PFSK-1 (cell line): ENCODE measurements around the gene COL19A1.

Source experiments
- FOXP2 ChIP-seq: optimal IDR thresholded peaks from 2 replicates; pipeline ENCODE3; 2011; ENCODE audit warnings: borderline replicate concordance, control low read depth, inconsistent platforms; ENCODE audit not compliant: insufficient read depth; ENCODE audit errors: extremely low read length, extremely low read depth
- POLR2AphosphoS5 ChIP-seq: IDR thresholded peaks from 2 replicates; pipeline ENCODE4 v1.6.1; 2012; ENCODE audit warnings: low read depth, mild to moderate bottlenecking, control low read depth, low read length, moderate library complexity
- SIN3A ChIP-seq: IDR thresholded peaks from 2 replicates; pipeline ENCODE4 v1.6.1; 2012; ENCODE audit warnings: mild to moderate bottlenecking, low read length, moderate library complexity, borderline replicate concordance; ENCODE audit not compliant: insufficient read depth
- TAF1 ChIP-seq: IDR thresholded peaks from 2 replicates; pipeline ENCODE4 v1.6.1; 2012; ENCODE audit warnings: low read length, control low read depth, borderline replicate concordance; ENCODE audit not compliant: insufficient read depth
- TF ChIP-seq, protein P1 (sequence below), 2 experiments: IDR thresholded peaks; 2 replicates each; pipeline versions ENCODE4 v1.6.1 to v1.8.0; 2011 to 2012; ENCODE audit warnings: low read depth in 2 of 2, low read length in 2 of 2, control low read depth in 1 of 2, inconsistent platforms in 1 of 2, mild to moderate bottlenecking in 1 of 2, moderate library complexity in 1 of 2; ENCODE audit not compliant: insufficient read depth in 1 of 2

DNA sequence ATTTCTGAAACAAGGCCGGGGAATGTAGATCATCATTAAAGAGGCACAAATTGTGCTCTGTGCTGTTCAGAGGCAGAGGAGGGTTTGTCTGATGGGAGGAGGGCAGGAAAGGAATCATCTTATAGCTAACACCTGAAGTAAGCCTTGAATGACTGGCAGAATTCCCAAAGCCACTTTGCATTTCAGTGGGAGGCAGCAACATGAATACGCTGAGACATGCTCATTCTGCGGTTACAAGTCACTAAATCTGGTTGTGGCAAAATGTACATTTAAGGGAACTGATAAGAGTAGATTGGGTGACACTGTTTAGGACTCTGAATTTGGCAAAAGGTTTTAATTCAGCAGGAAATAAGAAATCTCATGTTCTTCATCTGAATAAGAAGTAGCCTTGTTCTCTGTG lies 4.4 kb upstream of the COL19A1 start:
- no peak for TF ChIP-seq SIN3A
- TF ChIP-seq, protein P1, sequence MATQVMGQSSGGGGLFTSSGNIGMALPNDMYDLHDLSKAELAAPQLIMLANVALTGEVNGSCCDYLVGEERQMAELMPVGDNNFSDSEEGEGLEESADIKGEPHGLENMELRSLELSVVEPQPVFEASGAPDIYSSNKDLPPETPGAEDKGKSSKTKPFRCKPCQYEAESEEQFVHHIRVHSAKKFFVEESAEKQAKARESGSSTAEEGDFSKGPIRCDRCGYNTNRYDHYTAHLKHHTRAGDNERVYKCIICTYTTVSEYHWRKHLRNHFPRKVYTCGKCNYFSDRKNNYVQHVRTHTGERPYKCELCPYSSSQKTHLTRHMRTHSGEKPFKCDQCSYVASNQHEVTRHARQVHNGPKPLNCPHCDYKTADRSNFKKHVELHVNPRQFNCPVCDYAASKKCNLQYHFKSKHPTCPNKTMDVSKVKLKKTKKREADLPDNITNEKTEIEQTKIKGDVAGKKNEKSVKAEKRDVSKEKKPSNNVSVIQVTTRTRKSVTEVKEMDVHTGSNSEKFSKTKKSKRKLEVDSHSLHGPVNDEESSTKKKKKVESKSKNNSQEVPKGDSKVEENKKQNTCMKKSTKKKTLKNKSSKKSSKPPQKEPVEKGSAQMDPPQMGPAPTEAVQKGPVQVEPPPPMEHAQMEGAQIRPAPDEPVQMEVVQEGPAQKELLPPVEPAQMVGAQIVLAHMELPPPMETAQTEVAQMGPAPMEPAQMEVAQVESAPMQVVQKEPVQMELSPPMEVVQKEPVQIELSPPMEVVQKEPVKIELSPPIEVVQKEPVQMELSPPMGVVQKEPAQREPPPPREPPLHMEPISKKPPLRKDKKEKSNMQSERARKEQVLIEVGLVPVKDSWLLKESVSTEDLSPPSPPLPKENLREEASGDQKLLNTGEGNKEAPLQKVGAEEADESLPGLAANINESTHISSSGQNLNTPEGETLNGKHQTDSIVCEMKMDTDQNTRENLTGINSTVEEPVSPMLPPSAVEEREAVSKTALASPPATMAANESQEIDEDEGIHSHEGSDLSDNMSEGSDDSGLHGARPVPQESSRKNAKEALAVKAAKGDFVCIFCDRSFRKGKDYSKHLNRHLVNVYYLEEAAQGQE (IDR thresholded peaks at IDR 0.05; ENCODE audit: insufficient read depth in 1 of 2, low read depth in 2 of 2, low read length in 2 of 2) = no peak
- TF ChIP-seq POLR2AphosphoS5 = no peak
- no peak for TF ChIP-seq TAF1
- TF ChIP-seq FOXP2 = no peak
